HG03280 (cell line): ENCODE data around the gene CLEC14A.

Experiments used
- ATAC-seq: cut with Tn5 transposase; IDR thresholded peaks from one replicate; pipeline ENCODE4 v1.9.1; 2021; ENCODE audit warnings: mild to moderate bottlenecking, moderate library complexity; ENCODE audit not compliant: unreplicated experiment

Gene CLEC14A

GRCh38 chr14:38206689-38207376 is 49.1 kb downstream of the CLEC14A start:
- no peak for ATAC-seq

GRCh38 chr14:38205949-38206665 is 49.8 kb downstream of the CLEC14A start:
- ATAC-seq, result no peak

- ATAC-seq, result no peak
Measured at GRCh38 chr14:38205119-38205813, 50.6 kb downstream of the CLEC14A start.

- no peak for ATAC-seq
Measured at GRCh38 chr14:38204719-38205115, 51.2 kb downstream of the CLEC14A start.
